K562 (cell line): Measurements from ENCODE around the gene IGSF9. TPM values are rescaled to one million over a fixed set of nuclear protein-coding genes. Genes with fewer than 3 reads are reported as not detected.

Experiments used
- ARID1B ChIP-seq: fragments of 450-650 bp; IDR thresholded peaks from 2 replicates; pipeline ENCODE4 v1.6.1; 2016; ENCODE audit warnings: antibody characterized with exemption, mild to moderate bottlenecking, inconsistent platforms
- CXXC5 ChIP-seq: fragments of 250-450 bp; sonication (Bioruptor Pico); IDR thresholded peaks from 2 replicates; pipeline ENCODE4 v1.8.0; 2022; ENCODE audit warnings: inconsistent platforms, mild to moderate bottlenecking, moderate library complexity
- FOXO4 ChIP-seq: fragments of 450-650 bp; formaldehyde crosslinking; IDR thresholded peaks from 2 replicates; pipeline ENCODE4 v1.4.0; 2020; ENCODE audit warnings: mild to moderate bottlenecking, moderate library complexity
- FOXP1 ChIP-seq: sonication (generic); formaldehyde crosslinking; IDR thresholded peaks from 2 replicates; pipeline ENCODE4 v1.8.0; 2022; ENCODE audit warnings: mild to moderate bottlenecking, missing genetic modification reagents
- GABPB1 ChIP-seq: sonication (generic); formaldehyde crosslinking; IDR thresholded peaks from 2 replicates; pipeline ENCODE4 v1.8.0; 2022; ENCODE audit warnings: mild to moderate bottlenecking, missing genetic modification reagents
- HMGN3 ChIP-seq: IDR thresholded peaks from 2 replicates; pipeline ENCODE4 v1.6.1; 2011; ENCODE audit warnings: borderline replicate concordance, low read depth, mild to moderate bottlenecking, mixed read lengths, low read length; ENCODE audit not compliant: insufficient read length; ENCODE audit errors: extremely low read depth
- KDM5B ChIP-seq: fragments of 200-600 bp; sonication (generic); IDR thresholded peaks from 2 replicates; pipeline ENCODE4 v1.6.1; 2012; ENCODE audit warnings: low read depth, mild to moderate bottlenecking, moderate library complexity, low read length, control low read depth, inconsistent platforms; ENCODE audit not compliant: insufficient replicate concordance
- L3MBTL2 ChIP-seq: fragments of 450-650 bp; IDR thresholded peaks from 2 replicates; pipeline ENCODE4 v1.6.1; 2016; ENCODE audit warnings: mild to moderate bottlenecking, moderate library complexity
- MYC ChIP-seq, 2 experiments: fragments of 250-450 bp in 1 of 2; sonication (Bioruptor Pico) in 1 of 2; IDR thresholded peaks; 2 replicates each; pipeline versions ENCODE4 v1.5.1 to v1.6.1; 2012 to 2021; ENCODE audit warnings: low read depth in 2 of 2, borderline replicate concordance in 1 of 2, improper control_type of control experiment in 1 of 2, low read length in 1 of 2, mild to moderate bottlenecking in 1 of 2, moderate library complexity in 1 of 2
- NR2C2 ChIP-seq, 2 experiments: fragments of 200-800 bp in 1 of 2; sonication (Bioruptor generic) in 1 of 2; sonication (generic) in 1 of 2; formaldehyde crosslinking in 1 of 2; IDR thresholded peaks; 2 replicates each; pipeline versions ENCODE4 v1.6.1 to v1.8.0; 2016 to 2022; ENCODE audit warnings: mild to moderate bottlenecking in 1 of 2, missing compliant biosample characterization in 1 of 2, missing genetic modification characterization in 1 of 2, missing genetic modification reagents in 1 of 2
- POLR2A ChIP-seq: fragments of 450-650 bp; conservative IDR thresholded peaks from 2 replicates; pipeline ENCODE4 v1.6.1; 2016
- POLR2G ChIP-seq: fragments of 200-400 bp; formaldehyde crosslinking; IDR thresholded peaks from 2 replicates; pipeline ENCODE4 v1.6.1; 2017; ENCODE audit warnings: low read depth, mild to moderate bottlenecking, antibody characterized with exemption, low read length, moderate library complexity
- PPARD ChIP-seq: fragments of 250-450 bp; sonication (Bioruptor Pico); IDR thresholded peaks from 2 replicates; pipeline ENCODE4 v1.8.0; 2022; ENCODE audit warnings: inconsistent platforms, mild to moderate bottlenecking, moderate library complexity
- RBBP5 ChIP-seq: fragments of 200-600 bp; sonication (generic); IDR thresholded peaks from 2 replicates; pipeline ENCODE4 v1.6.1; 2012; ENCODE audit warnings: borderline replicate concordance, mild to moderate bottlenecking, low read length, control low read depth, inconsistent platforms; ENCODE audit not compliant: insufficient read depth, poor library complexity, severe bottlenecking
- RBM15 ChIP-seq: fragments of 200-400 bp; formaldehyde crosslinking; IDR thresholded peaks from 2 replicates; pipeline ENCODE4 v1.6.1; 2018; ENCODE audit warnings: mild to moderate bottlenecking, low read length, moderate library complexity; ENCODE audit not compliant: insufficient read depth
- RHOXF2B ChIP-seq: fragments of 250-450 bp; sonication (Bioruptor Pico); conservative IDR thresholded peaks from 2 replicates; pipeline ENCODE4 v1.5.1; 2021
- SMARCC2 ChIP-seq: fragments of 450-650 bp; IDR thresholded peaks from 2 replicates; pipeline ENCODE4 v1.6.1; 2017; ENCODE audit warnings: antibody characterized with exemption, moderate library complexity, mild to moderate bottlenecking, low read depth
- TOE1 ChIP-seq, 2 experiments: fragments of 450-650 bp in 1 of 2; sonication (generic) in 1 of 2; formaldehyde crosslinking in 1 of 2; IDR thresholded peaks; 2 replicates each; pipeline versions ENCODE4 v1.7.1 to v1.8.0; 2016 to 2022; ENCODE audit warnings: borderline replicate concordance in 2 of 2, mild to moderate bottlenecking in 2 of 2, antibody characterized with exemption in 1 of 2, inconsistent platforms in 1 of 2, low read depth in 1 of 2, missing genetic modification reagents in 1 of 2, moderate library complexity in 1 of 2
- XRCC4 ChIP-seq: IDR thresholded peaks from one replicate; pipeline ENCODE4 v1.6.1; 2011; ENCODE audit not compliant: insufficient read depth, insufficient read length; ENCODE audit errors: extremely low read depth
- polyA plus RNA-seq, 8 experiments: library from polyadenylated mRNA; depleted of rRNA in 4 of 8; stranded (reverse) in 5 of 8; unstranded in 3 of 8; fragments of >200 nt; fragmentation: Nextera tagmentation in 2 of 8; fragmentation: Illumina TruSeq in 1 of 8; extraction: Ambion mirVana in 2 of 8; extraction: Trizol in 1 of 8; gene quantifications; 2 replicates each; pipeline versions ENCODE4 v1.2.1 to v1.2.3, GENCODE V29; 2011 to 2014; ENCODE audit warnings: inconsistent platforms in 1 of 8, missing spikeins in 1 of 8
- total RNA-seq, 7 experiments: library from RNA; depleted of rRNA in 6 of 7; stranded (reverse); fragments of >200 nt in 6 of 7; fragmentation: Illumina TruSeq in 2 of 7; extraction: Trizol in 2 of 7; gene quantifications; 2 replicates each; pipeline versions ENCODE4 v1.2.1 to v1.2.3, GENCODE V29; 2011 to 2021; ENCODE audit warnings: low replicate concordance in 1 of 7
- TF ChIP-seq, protein P1 (sequence below): fragments of 450-650 bp; IDR thresholded peaks from 2 replicates; pipeline ENCODE4 v1.6.1; 2018; ENCODE audit not compliant: partially characterized antibody

Gene IGSF9
- total and polyA plus RNA-seq, 9 of the 15 experiments (the other 6 are each of a cell fraction or from before 2014, with no cell fraction given): 0.03 to 0.29 (median 0.07) TPM; not detected in 1

- TF ChIP-seq NR2C2 (CRISPR knock-in tag; IDR thresholded peaks at IDR 0.05) (peak; percentile 69; the same call in 1 of the 2 replicates), NR2C2 (tag; IDR thresholded peaks at IDR 0.05) (no peak), RHOXF2B (no peak), FOXO4 (no peak), SMARCC2 (no peak), PPARD (no peak), POLR2A (0 out of 2 replicates have a peak, but pooled peaks have one; percentile 30), POLR2G (peak; percentile 61), FOXP1 (CRISPR knock-in tag) (0 out of 2 replicates have a peak, but pooled peaks have one; percentile 66), RBM15 (no peak), ARID1B (0 out of 2 replicates have a peak, but pooled peaks have one; percentile 20), MYC (IDR thresholded peaks at IDR 0.05; ENCODE audit: low read depth, low read length) (0 out of 2 replicates have a peak, but pooled peaks have one; percentile 32), MYC (CRISPR knock-in tag; IDR thresholded peaks at IDR 0.05; ENCODE audit: borderline replicate concordance, low read depth) (no peak), TOE1 (IDR thresholded peaks at IDR 0.05; ENCODE audit: borderline replicate concordance) (no peak), TOE1 (CRISPR knock-in tag; IDR thresholded peaks at IDR 0.05; ENCODE audit: borderline replicate concordance, low read depth) (no peak), GABPB1 (CRISPR knock-in tag) (peak; percentile 47; the same call in 1 of the 2 replicates), KDM5B (peak; percentile 42), CXXC5 (CRISPR knock-in tag) (peak; percentile 65), HMGN3 (peak; percentile 45), XRCC4 (no peak), L3MBTL2 (peak; percentile 88), RBBP5 (peak; percentile 30)
- TF ChIP-seq, protein P1, sequence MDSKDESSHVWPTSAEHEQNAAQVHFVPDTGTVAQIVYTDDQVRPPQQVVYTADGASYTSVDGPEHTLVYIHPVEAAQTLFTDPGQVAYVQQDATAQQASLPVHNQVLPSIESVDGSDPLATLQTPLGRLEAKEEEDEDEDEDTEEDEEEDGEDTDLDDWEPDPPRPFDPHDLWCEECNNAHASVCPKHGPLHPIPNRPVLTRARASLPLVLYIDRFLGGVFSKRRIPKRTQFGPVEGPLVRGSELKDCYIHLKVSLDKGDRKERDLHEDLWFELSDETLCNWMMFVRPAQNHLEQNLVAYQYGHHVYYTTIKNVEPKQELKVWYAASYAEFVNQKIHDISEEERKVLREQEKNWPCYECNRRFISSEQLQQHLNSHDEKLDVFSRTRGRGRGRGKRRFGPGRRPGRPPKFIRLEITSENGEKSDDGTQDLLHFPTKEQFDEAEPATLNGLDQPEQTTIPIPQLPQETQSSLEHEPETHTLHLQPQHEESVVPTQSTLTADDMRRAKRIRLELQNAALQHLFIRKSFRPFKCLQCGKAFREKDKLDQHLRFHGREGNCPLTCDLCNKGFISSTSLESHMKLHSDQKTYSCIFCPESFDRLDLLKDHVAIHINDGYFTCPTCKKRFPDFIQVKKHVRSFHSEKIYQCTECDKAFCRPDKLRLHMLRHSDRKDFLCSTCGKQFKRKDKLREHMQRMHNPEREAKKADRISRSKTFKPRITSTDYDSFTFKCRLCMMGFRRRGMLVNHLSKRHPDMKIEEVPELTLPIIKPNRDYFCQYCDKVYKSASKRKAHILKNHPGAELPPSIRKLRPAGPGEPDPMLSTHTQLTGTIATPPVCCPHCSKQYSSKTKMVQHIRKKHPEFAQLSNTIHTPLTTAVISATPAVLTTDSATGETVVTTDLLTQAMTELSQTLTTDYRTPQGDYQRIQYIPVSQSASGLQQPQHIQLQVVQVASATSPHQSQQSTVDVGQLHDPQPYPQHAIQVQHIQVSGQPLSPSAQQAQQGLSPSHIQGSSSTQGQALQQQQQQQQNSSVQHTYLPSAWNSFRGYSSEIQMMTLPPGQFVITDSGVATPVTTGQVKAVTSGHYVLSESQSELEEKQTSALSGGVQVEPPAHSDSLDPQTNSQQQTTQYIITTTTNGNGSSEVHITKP: no peak
Measured at GRCh38 chr1:159929155-159930051, 16.0 kb downstream of the IGSF9 start (continued).
